Measurements from ENCODE around the gene ARRDC1.

DNA sequence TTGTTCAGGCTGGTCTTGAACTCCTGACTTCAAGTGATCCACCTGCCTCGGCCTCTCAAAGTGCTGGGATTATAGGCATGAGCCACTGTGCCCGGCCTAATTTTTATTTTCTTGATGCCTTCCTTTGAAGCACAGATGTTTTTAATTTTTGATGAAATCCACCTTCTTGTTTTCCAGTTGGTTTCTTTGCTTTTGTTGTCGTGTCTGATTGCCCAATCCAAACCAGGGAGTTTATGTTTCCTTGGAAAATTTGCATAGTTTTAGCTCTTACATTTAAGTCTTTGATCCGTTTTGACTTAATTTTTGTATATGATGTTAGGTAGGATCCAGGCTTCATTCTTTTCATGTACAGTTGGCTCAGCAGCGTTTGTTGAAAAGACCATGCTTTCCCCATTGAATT, 28.5 kb downstream of the ARRDC1 start:
- TF ChIP-seq POLR2AphosphoS5 (IDR thresholded peaks at IDR 0.05; ENCODE audit: low read depth, low read length): no peak
- TF ChIP-seq POLR2A (IDR thresholded peaks at IDR 0.05; ENCODE audit: low read depth, low read length): no peak

Data from GM12891 (cell line).